OCI-LY7 (cell line): ENCODE data around the gene OAS3. TPM values are rescaled to one million over a fixed set of nuclear protein-coding genes. Genes with fewer than 3 reads are reported as not detected.

Source experiments
- BruUV-seq: library from RNA; stranded (reverse); fragments of 400-500 nt; replicated peaks from 2 replicates; lab custom pipeline; 2021; lab: Mats Ljungman, UMichigan
- CTCF ChIA-PET: fragments of 300-600 bp; sonication (Branson Sonifier 250); formaldehyde crosslinking; loops from one replicate; lab custom pipeline; 2022; ENCODE audit warnings: antibody characterized with exemption; ENCODE audit not compliant: unreplicated experiment; lab: Charles Lee
- POLR2A ChIA-PET: fragments of 300-600 bp; sonication (Branson Sonifier 250); formaldehyde crosslinking; loops from one replicate; lab custom pipeline; 2022; ENCODE audit warnings: antibody characterized with exemption; lab: Charles Lee
- DNase-seq: peaks from one replicate; pipeline ENCODE4 v3.0.0-alpha.2; 2015; ENCODE audit warnings: low spot score
- H2AFZ ChIP-seq: fragments of 200-600 bp; sonication (generic), shearing (Covaris generic); 2 replicates; pipeline ENCODE4 v1.6.1; 2014; ENCODE audit warnings: mild to moderate bottlenecking, antibody characterized with exemption, low read length, moderate library complexity
- H3K27ac ChIP-seq: fragments of 200-600 bp; sonication (generic); 2 replicates; pipeline ENCODE4 v1.5.1; 2014; ENCODE audit warnings: mixed run types, low read depth, mild to moderate bottlenecking, moderate library complexity, low read length, inconsistent platforms; ENCODE audit not compliant: poor library complexity, severe bottlenecking
- H3K36me3 ChIP-seq: fragments of 200-600 bp; sonication (generic); 2 replicates; pipeline ENCODE4 v1.6.1; 2014; ENCODE audit warnings: mild to moderate bottlenecking, antibody characterized with exemption, low read length, moderate library complexity, mixed read lengths; ENCODE audit not compliant: insufficient read depth
- H3K4me1 ChIP-seq: fragments of 200-600 bp; sonication (generic); 2 replicates; pipeline ENCODE4 v1.5.1; 2014; ENCODE audit warnings: mild to moderate bottlenecking, low read length; ENCODE audit not compliant: insufficient read depth, poor library complexity, severe bottlenecking
- H3K4me2 ChIP-seq: fragments of 200-600 bp; sonication (generic); 2 replicates; pipeline ENCODE4 v1.6.1; 2014; ENCODE audit warnings: mild to moderate bottlenecking, low read length
- H3K4me3 ChIP-seq: fragments of 200-600 bp; sonication (generic); 2 replicates; pipeline ENCODE4 v1.5.1; 2014; ENCODE audit warnings: mild to moderate bottlenecking, low read depth, low read length; ENCODE audit not compliant: poor library complexity, severe bottlenecking
- H3K79me2 ChIP-seq: fragments of 200-600 bp; sonication (generic); 2 replicates; pipeline ENCODE4 v1.6.1; 2016; ENCODE audit warnings: low read depth, mild to moderate bottlenecking, low read length, moderate library complexity, mixed read lengths; ENCODE audit not compliant: insufficient read depth
- H3K9me2 ChIP-seq: fragments of 200-600 bp; sonication (generic); 2 replicates; pipeline ENCODE4 v1.6.1; 2016; ENCODE audit warnings: mild to moderate bottlenecking, low read length, mixed read lengths; ENCODE audit not compliant: insufficient read depth
- H3K9me3 ChIP-seq: fragments of 200-600 bp; sonication (generic); 2 replicates; pipeline ENCODE4 v1.6.1; 2014; ENCODE audit warnings: mild to moderate bottlenecking, mixed run types, low read length, mixed read lengths
- H4K20me1 ChIP-seq: fragments of 200-600 bp; sonication (generic); 2 replicates; pipeline ENCODE4 v1.6.1; 2014; ENCODE audit warnings: mild to moderate bottlenecking, antibody characterized with exemption, low read length, moderate library complexity, mixed read lengths; ENCODE audit not compliant: insufficient read depth
- EZH2phosphoT487 ChIP-seq: fragments of 200-600 bp; sonication (generic); IDR thresholded peaks from 2 replicates; pipeline ENCODE4 v1.6.1; 2018; ENCODE audit warnings: low read depth, borderline replicate concordance, mild to moderate bottlenecking, mixed run types, antibody characterized with exemption, low read length, moderate library complexity, mixed read lengths
- intact Hi-C: fragments of 100-400 bp; cut with micrococcal nuclease; formaldehyde crosslinking; loops from one replicate; pipeline ENCODE4 v1.10.0; 2022; ENCODE audit not compliant: unreplicated experiment
- total RNA-seq, 2 experiments: library from RNA; depleted of rRNA in 1 of 2; stranded (reverse); fragments of >200 nt in 1 of 2; shearing (Covaris generic) in 1 of 2; gene quantifications; 2 replicates each; pipeline ENCODE4 v1.2.3, GENCODE V29; 2014 to 2022
- TF ChIP-seq, protein P1 (sequence below): fragments of 200-600 bp; sonication (generic); conservative IDR thresholded peaks from 2 replicates; pipeline ENCODE4 v1.5.1; 2014; ENCODE audit warnings: mild to moderate bottlenecking, antibody characterized with exemption, low read length, moderate library complexity, mixed read lengths

The OAS3 gene
- total RNA-seq, 2 experiments from 2014 or later = 0.79 to 9.2 TPM

DNA sequence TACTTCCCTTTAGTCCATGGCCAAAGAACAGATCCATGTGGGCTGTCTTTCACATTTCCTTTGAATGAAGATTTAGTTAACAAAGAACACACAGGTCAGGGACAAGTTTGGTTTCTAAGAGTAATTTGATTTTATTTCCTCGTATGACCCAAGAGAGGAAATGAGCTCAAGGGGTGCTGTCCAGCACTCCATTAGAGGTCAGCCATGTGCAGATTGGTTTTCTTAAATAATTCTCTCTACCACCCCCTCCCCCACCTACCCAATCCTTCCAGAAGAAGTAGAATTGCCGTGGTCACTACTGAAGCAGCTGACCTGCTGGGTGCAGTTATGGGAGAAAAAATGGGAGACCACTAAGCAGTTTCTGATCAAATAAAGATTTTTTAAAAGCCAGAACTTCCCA is 45.4 kb upstream of the OAS3 start:
- no peaks in the 10 kb centered on the region for H4K20me1 ChIP-seq
- no TSS peak for BruUV-seq
- no peak overlapping the region for H3K4me2 ChIP-seq
- TF ChIP-seq, protein P1, sequence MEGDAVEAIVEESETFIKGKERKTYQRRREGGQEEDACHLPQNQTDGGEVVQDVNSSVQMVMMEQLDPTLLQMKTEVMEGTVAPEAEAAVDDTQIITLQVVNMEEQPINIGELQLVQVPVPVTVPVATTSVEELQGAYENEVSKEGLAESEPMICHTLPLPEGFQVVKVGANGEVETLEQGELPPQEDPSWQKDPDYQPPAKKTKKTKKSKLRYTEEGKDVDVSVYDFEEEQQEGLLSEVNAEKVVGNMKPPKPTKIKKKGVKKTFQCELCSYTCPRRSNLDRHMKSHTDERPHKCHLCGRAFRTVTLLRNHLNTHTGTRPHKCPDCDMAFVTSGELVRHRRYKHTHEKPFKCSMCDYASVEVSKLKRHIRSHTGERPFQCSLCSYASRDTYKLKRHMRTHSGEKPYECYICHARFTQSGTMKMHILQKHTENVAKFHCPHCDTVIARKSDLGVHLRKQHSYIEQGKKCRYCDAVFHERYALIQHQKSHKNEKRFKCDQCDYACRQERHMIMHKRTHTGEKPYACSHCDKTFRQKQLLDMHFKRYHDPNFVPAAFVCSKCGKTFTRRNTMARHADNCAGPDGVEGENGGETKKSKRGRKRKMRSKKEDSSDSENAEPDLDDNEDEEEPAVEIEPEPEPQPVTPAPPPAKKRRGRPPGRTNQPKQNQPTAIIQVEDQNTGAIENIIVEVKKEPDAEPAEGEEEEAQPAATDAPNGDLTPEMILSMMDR = no peak
- no peak for TF ChIP-seq EZH2phosphoT487
- H3K4me1 ChIP-seq = peaks cover 3% of the 10 kb centered on the region
- no peaks in the 10 kb centered on the region for H3K36me3 ChIP-seq
- no peaks in the 10 kb centered on the region for H3K79me2 ChIP-seq
- intact Hi-C loops = no loop called here
- DNase-seq = no peak
- no peaks in the 10 kb centered on the region for H3K9me3 ChIP-seq
- H3K4me3 ChIP-seq = no peak overlapping the region
- no peak overlapping the region for H3K27ac ChIP-seq
- POLR2A ChIA-PET = interaction anchor here (0.7 to 1.2 kb wide), 2 partner anchors 14 to 1312 kb away, joined by 3 read pairs; partner anchors contain the start of gene OAS1
- H3K9me2 ChIP-seq = no peaks in the 10 kb centered on the region
- CTCF ChIA-PET = no interaction called here
- H2AFZ ChIP-seq = no peak overlapping the region

DNA sequence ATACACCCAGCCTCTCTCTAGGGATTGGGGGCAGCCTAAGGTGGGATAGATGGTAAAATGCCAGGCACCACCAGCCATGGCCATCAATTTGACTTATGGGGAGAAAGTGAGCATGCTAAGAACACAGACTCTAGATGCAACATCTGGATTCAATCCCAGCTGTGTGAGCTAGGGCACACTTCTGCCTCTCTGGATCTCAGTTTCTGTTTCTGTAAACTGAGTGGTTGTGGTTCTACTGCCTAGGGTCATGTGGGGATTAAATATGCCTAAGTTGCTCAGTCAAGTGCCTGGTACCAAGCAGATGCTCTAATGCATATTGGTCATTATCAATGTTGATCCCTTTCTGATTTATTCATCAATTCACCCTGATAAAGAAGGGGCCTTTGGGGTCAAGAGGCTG is 44.1 kb upstream of the OAS3 start:
- Histone ChIP-seq H3K9me2 (no peaks in the 10 kb centered on the region), H3K4me3 (no peak overlapping the region), H3K79me2 (no peaks in the 10 kb centered on the region), H3K9me3 (no peaks in the 10 kb centered on the region), H3K36me3 (no peaks in the 10 kb centered on the region), H4K20me1 (no peaks in the 10 kb centered on the region), H2AFZ (no peak overlapping the region), H3K4me1 (peaks cover 3% of the 10 kb centered on the region), H3K27ac (no peak overlapping the region), H3K4me2 (no peak overlapping the region)
- BruUV-seq = no TSS peak
- ChIA-PET POLR2A (no interaction called here), CTCF (no interaction called here)
- intact Hi-C loops = no loop called here
- no peak for TF ChIP-seq EZH2phosphoT487
- TF ChIP-seq, protein P1 = no peak
- no peak for DNase-seq

DNA sequence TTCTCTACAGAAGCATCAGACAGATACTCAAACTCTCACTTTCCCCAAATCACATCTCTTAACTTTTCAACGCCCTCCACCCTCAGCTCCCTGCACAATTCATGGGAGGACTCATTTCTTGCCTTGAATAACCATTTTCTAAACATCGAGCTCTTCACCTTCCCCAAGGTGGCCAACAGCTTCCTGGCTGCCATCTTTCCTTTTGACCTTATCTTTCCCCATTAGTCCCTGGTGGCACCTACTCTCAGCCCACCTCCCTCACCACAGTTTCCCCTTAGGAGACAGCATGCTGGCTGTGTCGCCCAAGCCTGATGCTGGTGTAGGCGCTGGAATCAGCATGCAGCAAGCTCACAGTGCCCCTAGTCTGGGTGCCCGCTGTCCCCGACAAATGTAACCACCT is 39.9 kb upstream of the OAS3 start:
- Histone ChIP-seq H3K27ac (no peak overlapping the region), H3K4me2 (no peak overlapping the region), H3K36me3 (no peaks in the 10 kb centered on the region), H3K9me3 (no peaks in the 10 kb centered on the region), H3K9me2 (no peaks in the 10 kb centered on the region), H2AFZ (no peak overlapping the region), H3K4me3 (no peak overlapping the region), H3K4me1 (peaks cover 30% of the 10 kb centered on the region), H3K79me2 (no peaks in the 10 kb centered on the region), H4K20me1 (no peaks in the 10 kb centered on the region)
- no peak for TF ChIP-seq EZH2phosphoT487
- TF ChIP-seq, protein P1 = no peak
- intact Hi-C loops = no loop called here
- BruUV-seq = no TSS peak
- no peak for DNase-seq
- CTCF ChIA-PET = no interaction called here
- POLR2A ChIA-PET = no interaction called here
